ENCODE data around the gene FRMD4A.

FRMD4A gene

DNA sequence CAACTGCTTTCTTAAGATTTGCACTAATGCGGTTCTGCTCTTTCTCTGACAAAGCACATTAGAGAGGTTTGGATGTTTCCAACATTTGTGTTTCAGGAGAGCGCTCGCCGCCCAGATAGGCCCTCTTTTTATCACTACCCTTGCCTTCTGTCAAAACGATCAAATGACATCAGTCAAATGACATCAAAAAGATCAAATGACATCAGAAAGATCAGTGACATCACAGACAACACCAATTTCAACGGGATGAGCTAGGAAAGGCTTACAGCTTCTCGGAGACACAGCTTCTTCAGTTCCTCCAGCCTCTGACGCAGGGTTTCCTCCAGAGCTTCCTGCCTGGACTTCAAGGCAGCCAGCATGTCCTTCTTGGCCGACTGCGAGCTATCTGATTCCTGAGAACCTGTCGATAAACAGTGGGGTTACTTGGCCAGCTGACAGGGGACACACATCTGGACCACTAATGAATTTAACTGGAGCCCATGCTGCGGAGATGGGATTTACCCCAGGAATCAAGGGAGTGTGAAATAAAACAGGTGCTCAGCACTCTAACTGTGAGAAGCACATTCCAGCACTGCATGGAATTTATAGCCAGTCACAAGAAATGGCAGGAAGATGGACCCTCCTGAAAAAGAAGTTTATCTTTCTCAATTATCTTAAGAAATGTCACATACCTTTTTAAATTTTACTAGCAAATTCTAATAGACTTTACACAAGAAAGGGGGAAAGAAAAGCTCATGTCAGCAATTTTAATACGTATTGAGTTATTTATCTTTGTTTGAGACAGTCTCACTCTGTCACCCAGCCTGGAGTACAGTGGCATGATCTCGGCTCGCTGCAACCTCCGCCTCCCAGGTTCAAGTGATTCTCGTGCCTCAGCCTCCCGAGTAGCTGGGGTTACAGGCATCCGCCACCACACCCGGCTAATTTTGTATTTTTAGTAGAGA, 655.8 kb downstream of the FRMD4A start:
- TF ChIP-seq, protein P1, sequence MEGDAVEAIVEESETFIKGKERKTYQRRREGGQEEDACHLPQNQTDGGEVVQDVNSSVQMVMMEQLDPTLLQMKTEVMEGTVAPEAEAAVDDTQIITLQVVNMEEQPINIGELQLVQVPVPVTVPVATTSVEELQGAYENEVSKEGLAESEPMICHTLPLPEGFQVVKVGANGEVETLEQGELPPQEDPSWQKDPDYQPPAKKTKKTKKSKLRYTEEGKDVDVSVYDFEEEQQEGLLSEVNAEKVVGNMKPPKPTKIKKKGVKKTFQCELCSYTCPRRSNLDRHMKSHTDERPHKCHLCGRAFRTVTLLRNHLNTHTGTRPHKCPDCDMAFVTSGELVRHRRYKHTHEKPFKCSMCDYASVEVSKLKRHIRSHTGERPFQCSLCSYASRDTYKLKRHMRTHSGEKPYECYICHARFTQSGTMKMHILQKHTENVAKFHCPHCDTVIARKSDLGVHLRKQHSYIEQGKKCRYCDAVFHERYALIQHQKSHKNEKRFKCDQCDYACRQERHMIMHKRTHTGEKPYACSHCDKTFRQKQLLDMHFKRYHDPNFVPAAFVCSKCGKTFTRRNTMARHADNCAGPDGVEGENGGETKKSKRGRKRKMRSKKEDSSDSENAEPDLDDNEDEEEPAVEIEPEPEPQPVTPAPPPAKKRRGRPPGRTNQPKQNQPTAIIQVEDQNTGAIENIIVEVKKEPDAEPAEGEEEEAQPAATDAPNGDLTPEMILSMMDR (IDR thresholded peaks at IDR 0.05; ENCODE audit: insufficient read depth, low read length) = no peak
- no peak for TF ChIP-seq POLR2AphosphoS5 (IDR thresholded peaks at IDR 0.05; ENCODE audit: low read depth)
- TF ChIP-seq, protein P2, sequence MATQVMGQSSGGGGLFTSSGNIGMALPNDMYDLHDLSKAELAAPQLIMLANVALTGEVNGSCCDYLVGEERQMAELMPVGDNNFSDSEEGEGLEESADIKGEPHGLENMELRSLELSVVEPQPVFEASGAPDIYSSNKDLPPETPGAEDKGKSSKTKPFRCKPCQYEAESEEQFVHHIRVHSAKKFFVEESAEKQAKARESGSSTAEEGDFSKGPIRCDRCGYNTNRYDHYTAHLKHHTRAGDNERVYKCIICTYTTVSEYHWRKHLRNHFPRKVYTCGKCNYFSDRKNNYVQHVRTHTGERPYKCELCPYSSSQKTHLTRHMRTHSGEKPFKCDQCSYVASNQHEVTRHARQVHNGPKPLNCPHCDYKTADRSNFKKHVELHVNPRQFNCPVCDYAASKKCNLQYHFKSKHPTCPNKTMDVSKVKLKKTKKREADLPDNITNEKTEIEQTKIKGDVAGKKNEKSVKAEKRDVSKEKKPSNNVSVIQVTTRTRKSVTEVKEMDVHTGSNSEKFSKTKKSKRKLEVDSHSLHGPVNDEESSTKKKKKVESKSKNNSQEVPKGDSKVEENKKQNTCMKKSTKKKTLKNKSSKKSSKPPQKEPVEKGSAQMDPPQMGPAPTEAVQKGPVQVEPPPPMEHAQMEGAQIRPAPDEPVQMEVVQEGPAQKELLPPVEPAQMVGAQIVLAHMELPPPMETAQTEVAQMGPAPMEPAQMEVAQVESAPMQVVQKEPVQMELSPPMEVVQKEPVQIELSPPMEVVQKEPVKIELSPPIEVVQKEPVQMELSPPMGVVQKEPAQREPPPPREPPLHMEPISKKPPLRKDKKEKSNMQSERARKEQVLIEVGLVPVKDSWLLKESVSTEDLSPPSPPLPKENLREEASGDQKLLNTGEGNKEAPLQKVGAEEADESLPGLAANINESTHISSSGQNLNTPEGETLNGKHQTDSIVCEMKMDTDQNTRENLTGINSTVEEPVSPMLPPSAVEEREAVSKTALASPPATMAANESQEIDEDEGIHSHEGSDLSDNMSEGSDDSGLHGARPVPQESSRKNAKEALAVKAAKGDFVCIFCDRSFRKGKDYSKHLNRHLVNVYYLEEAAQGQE (IDR thresholded peaks at IDR 0.05; ENCODE audit: insufficient replicate concordance, low read depth) = no peak
- no peak for TF ChIP-seq GABPA (IDR thresholded peaks at IDR 0.05; ENCODE audit: low read depth)
- no peak for TF ChIP-seq SPI1 (IDR thresholded peaks at IDR 0.05; ENCODE audit: borderline replicate concordance, low read depth)
- no peak overlapping the region for H3K4me3 ChIP-seq (replicated peaks; ENCODE audit: insufficient read depth, low read length)
- no peaks in the 10 kb centered on the region for H3K27me3 ChIP-seq (ENCODE audit: insufficient read depth, poor library complexity, severe bottlenecking)
- DNase-seq (ENCODE audit: low read depth in 1 of 2, low spot score in 1 of 2) = no peak
- no peak overlapping the region for H3K27ac ChIP-seq (replicated peaks)

DNA sequence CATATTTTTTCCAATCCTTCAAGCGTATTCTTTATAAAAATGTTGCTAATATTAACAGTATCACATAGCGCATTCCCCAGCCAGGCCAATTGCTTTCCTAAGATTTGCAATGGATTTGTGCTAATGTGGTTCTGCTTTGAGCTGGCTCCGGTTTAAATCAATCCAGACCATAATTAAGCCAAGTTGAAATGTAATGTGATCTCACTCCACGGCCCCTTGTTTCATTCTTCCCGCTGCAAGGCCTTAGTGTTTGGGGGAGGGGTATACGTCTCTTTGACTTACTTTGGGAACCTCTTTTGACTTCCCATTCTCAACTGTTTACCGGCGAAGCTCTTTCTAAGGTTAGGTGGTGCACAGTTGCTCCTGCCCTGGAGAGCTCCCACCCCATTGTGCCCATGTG, 657.6 kb downstream of the FRMD4A start:
- H3K27ac ChIP-seq (replicated peaks) = no peak overlapping the region
- DNase-seq (ENCODE audit: low read depth in 1 of 2, low spot score in 1 of 2) = no peak
- no peaks in the 10 kb centered on the region for H3K27me3 ChIP-seq (ENCODE audit: insufficient read depth, poor library complexity, severe bottlenecking)
- no peak overlapping the region for H3K4me3 ChIP-seq (replicated peaks; ENCODE audit: insufficient read depth, low read length)
- TF ChIP-seq POLR2AphosphoS5 (IDR thresholded peaks at IDR 0.05; ENCODE audit: low read depth) (no peak), GABPA (IDR thresholded peaks at IDR 0.05; ENCODE audit: low read depth) (no peak), SPI1 (IDR thresholded peaks at IDR 0.05; ENCODE audit: borderline replicate concordance, low read depth) (no peak)
- TF ChIP-seq, protein P2 (IDR thresholded peaks at IDR 0.05; ENCODE audit: insufficient replicate concordance, low read depth) = no peak
- TF ChIP-seq, protein P1 (IDR thresholded peaks at IDR 0.05; ENCODE audit: insufficient read depth, low read length) = no peak

DNA sequence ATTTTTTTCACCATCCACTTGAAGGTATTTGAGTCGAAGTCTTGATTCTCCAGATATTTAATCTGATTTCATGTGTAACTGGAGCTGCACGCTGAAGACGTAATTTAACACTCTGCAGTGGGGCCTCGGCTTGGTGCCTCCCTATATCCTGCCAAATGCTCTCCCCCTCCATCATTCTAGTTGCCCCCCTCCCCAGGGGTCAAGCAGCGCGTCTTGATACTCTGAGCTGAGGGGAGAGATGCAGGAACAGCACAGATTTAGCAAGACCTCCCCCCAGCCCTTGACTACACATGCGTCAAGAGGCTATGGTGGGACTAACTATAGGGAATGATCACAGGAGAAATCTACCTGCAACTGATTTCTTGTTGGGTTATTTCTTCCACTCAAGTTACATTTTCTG, 658.2 kb downstream of the FRMD4A start:
- Histone ChIP-seq H3K27me3 (ENCODE audit: insufficient read depth, poor library complexity, severe bottlenecking) (no peaks in the 10 kb centered on the region), H3K4me3 (replicated peaks; ENCODE audit: insufficient read depth, low read length) (no peak overlapping the region), H3K27ac (replicated peaks) (no peak overlapping the region)
- no peak for DNase-seq (ENCODE audit: low read depth in 1 of 2, low spot score in 1 of 2)
- TF ChIP-seq GABPA (IDR thresholded peaks at IDR 0.05; ENCODE audit: low read depth) = no peak
- TF ChIP-seq, protein P1 (IDR thresholded peaks at IDR 0.05; ENCODE audit: insufficient read depth, low read length) = no peak
- no peak for TF ChIP-seq POLR2AphosphoS5 (IDR thresholded peaks at IDR 0.05; ENCODE audit: low read depth)
- no peak for TF ChIP-seq SPI1 (IDR thresholded peaks at IDR 0.05; ENCODE audit: borderline replicate concordance, low read depth)
- TF ChIP-seq, protein P2 (IDR thresholded peaks at IDR 0.05; ENCODE audit: insufficient replicate concordance, low read depth) = no peak

Measured in HL-60 (cell line).